ENCODE data around the gene ABCG1.

DNA sequence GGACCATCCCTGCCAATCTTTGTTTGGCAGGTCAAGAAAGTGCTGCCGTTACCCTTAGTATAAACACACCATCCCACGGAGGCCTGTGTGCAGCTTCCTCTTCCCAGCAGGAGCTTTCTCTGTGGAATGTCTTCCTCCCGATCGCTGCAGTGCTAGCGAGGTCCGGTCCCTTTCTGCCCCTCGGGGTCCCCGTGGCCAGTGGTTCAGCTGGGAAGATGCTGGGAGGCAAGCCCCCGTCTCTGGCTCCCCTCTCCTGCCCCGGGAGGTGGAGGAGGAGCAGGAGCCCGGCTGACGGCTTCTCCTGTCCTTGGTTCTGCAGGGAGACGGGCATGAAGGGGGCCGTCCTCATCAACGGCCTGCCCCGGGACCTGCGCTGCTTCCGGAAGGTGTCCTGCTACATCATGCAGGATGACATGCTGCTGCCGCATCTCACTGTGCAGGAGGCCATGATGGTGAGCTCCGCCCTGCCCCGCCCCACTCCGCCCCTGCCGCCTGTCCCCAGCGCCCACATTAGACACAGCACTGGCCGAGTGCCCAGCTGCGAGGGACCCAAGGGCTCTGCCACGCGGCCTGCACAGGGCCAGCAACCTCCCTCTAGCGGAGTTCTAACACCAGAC, 54.2 kb downstream of the ABCG1 start:
- TF ChIP-seq, protein P1, sequence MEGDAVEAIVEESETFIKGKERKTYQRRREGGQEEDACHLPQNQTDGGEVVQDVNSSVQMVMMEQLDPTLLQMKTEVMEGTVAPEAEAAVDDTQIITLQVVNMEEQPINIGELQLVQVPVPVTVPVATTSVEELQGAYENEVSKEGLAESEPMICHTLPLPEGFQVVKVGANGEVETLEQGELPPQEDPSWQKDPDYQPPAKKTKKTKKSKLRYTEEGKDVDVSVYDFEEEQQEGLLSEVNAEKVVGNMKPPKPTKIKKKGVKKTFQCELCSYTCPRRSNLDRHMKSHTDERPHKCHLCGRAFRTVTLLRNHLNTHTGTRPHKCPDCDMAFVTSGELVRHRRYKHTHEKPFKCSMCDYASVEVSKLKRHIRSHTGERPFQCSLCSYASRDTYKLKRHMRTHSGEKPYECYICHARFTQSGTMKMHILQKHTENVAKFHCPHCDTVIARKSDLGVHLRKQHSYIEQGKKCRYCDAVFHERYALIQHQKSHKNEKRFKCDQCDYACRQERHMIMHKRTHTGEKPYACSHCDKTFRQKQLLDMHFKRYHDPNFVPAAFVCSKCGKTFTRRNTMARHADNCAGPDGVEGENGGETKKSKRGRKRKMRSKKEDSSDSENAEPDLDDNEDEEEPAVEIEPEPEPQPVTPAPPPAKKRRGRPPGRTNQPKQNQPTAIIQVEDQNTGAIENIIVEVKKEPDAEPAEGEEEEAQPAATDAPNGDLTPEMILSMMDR (IDR thresholded peaks at IDR 0.05), result no peak
- no peak for TF ChIP-seq POLR2A (IDR thresholded peaks at IDR 0.05; ENCODE audit: low read depth)
- TF ChIP-seq POLR2AphosphoS5 (IDR thresholded peaks at IDR 0.05), result no peak

Measured in esophagus muscularis mucosa (tissue), 3 donors.